A549 treated with RU486 at 1 μM for 4 hours (cell line): Measurements from ENCODE around the gene CAMK1. TPM values are rescaled to one million over a fixed set of nuclear protein-coding genes. Genes with fewer than 3 reads are reported as not detected.

Source experiments
- total RNA-seq: library from RNA; stranded (reverse); fragments of 200-300 nt; extraction: Qiagen RNA extraction; gene quantifications from 5 replicates; pipeline ENCODE4 v1.2.3, GENCODE V29; 2022; ENCODE audit warnings: low read depth

The CAMK1 gene
- 14.6 to 18.5 TPM (median 17.7 TPM) in 5 replicates for total RNA-seq

DNA sequence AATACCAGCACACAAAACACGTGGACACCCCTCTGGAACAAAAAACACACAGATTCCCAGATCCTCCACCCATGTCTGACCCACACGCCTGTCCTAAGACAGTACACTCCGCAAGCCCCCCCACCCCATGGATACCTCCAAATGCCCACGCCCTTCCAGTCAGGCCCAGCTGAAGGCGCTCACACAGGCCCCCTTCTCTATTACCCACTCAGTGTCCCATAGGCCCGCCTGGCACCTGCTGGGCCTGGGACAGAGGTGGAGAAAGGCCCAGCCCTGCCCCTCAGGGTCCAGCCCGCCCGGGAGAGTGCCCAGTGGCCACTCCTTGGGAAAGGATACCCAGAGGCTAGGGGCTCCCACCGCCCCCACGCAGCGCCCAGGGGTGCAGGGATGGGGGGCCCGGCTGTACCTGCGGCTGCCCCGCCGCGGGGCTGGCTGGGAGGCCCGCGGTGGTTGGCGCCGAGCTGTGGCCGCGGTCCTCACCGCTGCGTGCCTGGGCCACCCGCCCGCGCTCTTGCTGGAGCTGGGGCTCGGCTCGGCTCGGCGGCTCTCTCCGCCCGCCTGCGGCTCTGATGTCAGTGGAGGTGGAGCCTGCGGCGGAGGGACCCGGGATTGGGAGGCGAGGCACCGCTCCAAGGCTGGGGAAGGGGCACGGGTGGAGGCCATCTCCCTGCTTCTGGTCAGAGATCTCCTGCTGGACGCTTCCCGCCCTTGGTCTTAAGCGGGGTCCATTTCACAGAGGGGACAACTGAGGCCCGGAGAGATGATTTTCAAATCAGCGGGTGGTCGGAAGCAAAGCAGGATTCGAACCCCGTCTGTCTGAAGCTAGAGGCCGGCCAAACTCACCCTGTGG is at the start of gene CAMK1:
Gene CAMK1, minus strand, starts transcription at position 522 of the 850 bp plus-strand sequence. CDS start 2,198 bp downstream, outside the sequence.

DNA sequence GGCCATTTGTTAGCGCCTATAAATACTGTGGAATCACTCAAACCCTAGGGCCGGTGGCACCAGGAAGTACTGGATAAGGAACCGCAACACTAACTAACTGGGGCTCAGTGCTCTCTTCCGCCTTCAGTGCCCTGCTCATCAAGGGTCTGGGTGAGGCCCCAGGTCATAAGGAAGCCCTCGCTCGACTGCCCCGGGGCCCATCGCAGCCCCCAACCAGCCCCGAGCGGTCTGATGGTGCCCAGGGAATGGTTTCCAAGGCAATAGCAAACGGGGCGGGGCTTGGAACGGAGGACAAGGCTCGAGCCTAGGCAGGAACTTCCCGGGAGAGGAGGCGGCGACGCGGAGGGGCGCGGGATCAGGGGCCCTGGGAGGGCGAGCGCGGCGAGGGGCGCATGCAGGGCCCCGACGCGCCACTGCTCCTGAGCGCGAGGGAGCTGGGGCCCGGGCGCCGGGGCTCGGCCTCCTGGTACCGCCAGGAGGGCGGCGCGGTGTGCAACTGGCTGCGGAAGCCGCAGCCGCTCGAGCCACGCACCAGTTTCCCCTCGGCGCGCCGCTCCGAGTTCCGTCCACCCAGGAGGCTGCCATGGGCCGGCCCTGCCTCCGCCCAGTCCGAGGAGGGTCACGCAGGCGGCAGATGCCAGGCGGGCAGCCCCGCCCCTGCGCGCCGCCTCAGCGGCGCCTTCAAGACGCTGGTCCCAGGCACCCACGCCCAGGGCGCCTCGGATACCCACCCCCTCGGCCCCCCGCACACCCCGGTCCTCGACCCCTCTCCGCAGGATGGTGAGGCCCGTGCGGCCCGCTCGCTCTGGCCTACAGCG is 40.1 kb upstream of the CAMK1 start, which contains the start of gene TTLL3:
Gene TTLL3, plus strand, starts transcription at position 648 of the 818 bp plus-strand sequence. CDS start 400 bp downstream, outside the sequence.

DNA sequence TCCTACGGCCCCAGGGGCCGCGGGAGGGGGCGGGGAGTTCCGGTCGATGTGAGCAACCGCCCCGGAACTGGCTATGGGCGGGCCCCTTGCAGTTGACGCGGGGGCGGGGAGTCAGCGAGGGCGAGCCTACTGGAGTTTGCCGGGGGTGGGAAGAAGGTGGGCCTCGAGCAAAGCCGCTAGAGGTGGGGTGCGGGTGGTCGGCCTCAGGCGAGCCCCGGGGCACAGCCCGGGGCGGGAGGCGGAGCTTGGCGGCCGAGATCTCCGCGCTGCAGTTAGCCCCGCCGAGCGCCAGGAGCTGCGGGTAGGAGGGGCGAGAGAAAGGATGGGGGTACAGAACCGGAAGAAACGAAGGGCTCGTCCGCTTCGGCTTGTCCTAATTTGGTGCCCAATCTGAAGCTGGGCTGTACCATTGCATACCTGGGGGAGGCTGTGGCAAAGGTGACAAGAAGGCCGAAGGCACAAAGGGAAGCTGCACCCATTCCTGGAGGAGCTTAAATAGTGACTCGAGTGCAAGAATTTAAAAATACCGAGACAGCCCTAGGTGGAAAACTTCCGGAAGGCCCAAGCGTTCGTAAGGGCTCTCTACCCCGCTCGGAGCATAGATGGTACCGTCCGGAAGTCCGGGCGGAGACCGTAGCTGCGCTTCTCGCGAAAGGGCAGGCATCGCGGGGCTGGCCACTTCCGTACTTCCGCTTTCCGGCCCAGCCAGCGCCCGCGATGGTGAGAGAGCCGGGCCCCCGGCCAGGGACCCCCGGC is 22.8 kb upstream of the CAMK1 start, which contains the start of the genes ARPC4 and TADA3:
Gene ARPC4, plus strand, starts transcription at position 678 of the 756 bp plus-strand sequence. Its CDS starts 40 bp downstream, at position 718.
Gene TADA3, minus strand, starts transcription at position 69 of the 756 bp plus-strand sequence. CDS start 1,007 bp downstream, outside the sequence.

DNA sequence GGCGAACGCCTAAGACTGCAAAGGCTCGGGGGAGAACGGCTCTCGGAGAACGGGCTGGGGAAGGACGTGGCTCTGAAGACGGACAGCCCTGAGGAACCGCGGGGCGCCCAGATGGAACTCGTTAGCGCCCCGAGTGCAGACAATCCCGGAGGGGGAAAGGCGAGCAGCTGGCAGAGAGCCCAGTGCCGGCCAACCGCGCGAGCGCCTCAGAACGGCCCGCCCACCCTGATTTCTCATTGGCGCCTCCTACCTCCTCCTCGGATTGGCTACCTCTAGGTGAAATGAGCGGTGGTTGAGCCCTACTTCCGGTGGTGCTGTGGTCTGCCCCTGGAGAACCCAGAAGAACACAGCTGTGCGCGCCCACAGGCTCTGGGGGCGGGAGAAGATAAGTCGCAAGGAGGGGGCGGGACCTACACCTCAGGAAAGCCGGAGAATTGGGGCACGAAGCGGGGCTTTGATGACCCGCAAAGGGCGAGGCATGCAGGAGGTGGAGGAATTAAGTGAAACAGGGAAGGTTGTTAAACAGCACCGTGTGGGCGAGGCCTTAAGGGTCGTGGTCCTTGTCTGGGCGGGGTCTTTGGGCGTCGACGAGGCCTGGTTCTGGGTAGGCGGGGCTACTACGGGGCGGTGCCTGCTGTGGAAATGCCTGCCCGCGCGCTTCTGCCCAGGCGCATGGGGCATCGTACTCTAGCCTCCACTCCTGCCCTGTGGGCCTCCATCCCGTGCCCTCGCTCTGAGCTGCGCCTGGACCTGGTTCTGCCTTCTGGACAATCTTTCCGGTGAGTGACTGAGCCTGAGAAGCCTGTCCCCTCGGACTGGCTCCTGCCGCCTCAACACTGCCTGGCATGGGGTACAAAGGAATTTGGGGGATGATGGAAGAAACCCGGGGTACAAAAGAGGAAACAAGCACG is 19.8 kb downstream of the CAMK1 start, which contains the start of gene OGG1:
Gene OGG1, plus strand, starts transcription at position 308 of the 911 bp plus-strand sequence. Its CDS starts 335 bp downstream, at position 643.

DNA sequence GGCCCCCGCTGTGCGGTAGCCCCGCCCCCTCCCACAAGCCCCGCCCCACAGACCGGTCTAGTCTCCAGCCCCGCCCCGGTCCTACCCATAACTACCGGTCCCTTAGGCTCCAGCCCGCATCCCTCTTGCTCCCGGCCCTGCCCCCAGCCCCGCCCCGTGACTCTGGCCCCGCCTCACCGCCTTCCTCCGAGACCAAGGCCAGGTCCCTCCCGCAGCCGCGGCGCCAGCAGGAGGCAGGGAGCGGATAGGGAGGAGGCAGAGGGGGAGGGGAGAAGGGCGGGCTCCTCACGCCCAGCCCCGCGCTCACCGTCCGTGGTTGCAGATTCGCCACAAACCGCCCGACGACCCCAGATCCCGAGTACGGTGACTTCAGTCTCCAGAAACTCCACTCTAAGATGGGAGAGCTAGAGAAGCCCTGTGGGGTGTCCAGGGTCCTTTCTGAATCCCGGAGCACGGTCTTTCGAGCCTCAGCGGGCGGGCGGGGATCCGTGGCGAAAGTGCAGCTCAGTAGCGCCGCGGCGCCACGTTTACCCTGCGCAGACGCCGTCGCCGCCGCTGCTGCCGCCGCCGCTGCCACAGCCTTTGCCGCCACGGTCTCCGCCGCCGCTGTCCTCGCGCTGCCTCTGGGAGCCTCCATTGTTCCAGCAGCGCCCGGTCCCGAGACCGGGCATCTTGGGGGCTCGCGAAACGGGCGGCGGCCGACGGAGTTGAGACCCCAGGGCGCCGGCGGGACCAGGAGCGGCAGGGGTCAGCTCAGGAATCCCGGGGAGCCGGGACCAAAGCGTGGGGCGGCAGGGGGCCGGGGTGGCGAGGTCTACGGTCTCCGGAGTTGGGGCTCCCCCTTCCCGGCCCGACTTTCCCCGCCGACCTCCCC is 38.3 kb downstream of the CAMK1 start, which contains the start of gene BRPF1:
Gene BRPF1, plus strand, starts transcription at position 530 of the 874 bp plus-strand sequence. CDS start 2,406 bp downstream, outside the sequence.

Other genes with a start within 250 kb of the CAMK1 start
- 0.05 to 0.27 TPM (median 0.16 TPM) in 4 of 5 replicates, not detected in the other for gene LHFPL4, start 216.1 kb downstream of the CAMK1 start, total RNA-seq
- gene MTMR14, start 120.4 kb downstream of the CAMK1 start, total RNA-seq: 25.0 to 31.7 TPM (median 27.5 TPM) in 5 replicates
- 0.08 to 0.27 TPM (median 0.18 TPM) in 4 of 5 replicates, not detected in the other for gene CPNE9, start 66.1 kb downstream of the CAMK1 start, total RNA-seq
- 16.1 to 19.8 TPM (median 18.8 TPM) in 5 replicates for gene BRPF1, start 38.2 kb downstream of the CAMK1 start, total RNA-seq
- gene OGG1, start 20.0 kb downstream of the CAMK1 start, total RNA-seq: 12.4 to 19.0 TPM (median 17.0 TPM) in 5 replicates
- gene TADA3, start 22.5 kb upstream of the CAMK1 start, total RNA-seq: 50.5 to 61.6 TPM (median 57.4 TPM) in 5 replicates
- gene ARPC4, start 23.1 kb upstream of the CAMK1 start, total RNA-seq: 143 to 238 TPM (median 179 TPM) in 5 replicates
- 4.8 to 7.9 TPM (median 6.8 TPM) in 5 replicates for gene TTLL3, start 40.3 kb upstream of the CAMK1 start, total RNA-seq
- 33.0 to 48.2 TPM (median 42.5 TPM) in 5 replicates for gene RPUSD3, start 74.1 kb upstream of the CAMK1 start, total RNA-seq
- 5.4 to 9.2 TPM (median 6.6 TPM) in 5 replicates for gene CIDEC, start 110.3 kb upstream of the CAMK1 start, total RNA-seq
- gene JAGN1, start 120.7 kb upstream of the CAMK1 start, total RNA-seq: 52.3 to 76.8 TPM (median 67.9 TPM) in 5 replicates
- gene IL17RE, start 132.9 kb upstream of the CAMK1 start, total RNA-seq: 0.88 to 1.8 TPM (median 1.5 TPM) in 5 replicates
- gene IL17RC, start 147.2 kb upstream of the CAMK1 start, total RNA-seq: 11.9 to 16.6 TPM (median 13.0 TPM) in 5 replicates
- gene CRELD1, start 163.9 kb upstream of the CAMK1 start, total RNA-seq: 8.4 to 12.0 TPM (median 11.6 TPM) in 5 replicates
- 0.82 to 1.8 TPM (median 1.7 TPM) in 5 replicates for gene PRRT3, start 182.5 kb upstream of the CAMK1 start, total RNA-seq
- 112 to 132 TPM (median 117 TPM) in 5 replicates for gene EMC3, start 216.9 kb upstream of the CAMK1 start, total RNA-seq